Hepatocyte (in vitro differentiated cells): ENCODE data around the gene WNK1. TPM values are rescaled to one million over a fixed set of nuclear protein-coding genes. Genes with fewer than 3 reads are reported as not detected.

Source experiments
- DNase-seq: peaks from one replicate; pipeline ENCODE4 v3.0.0-alpha.2; 2016; ENCODE audit warnings: low spot score
- H2AFZ ChIP-seq: fragments of 200-600 bp; sonication (generic); 2 replicates; pipeline ENCODE4 v1.6.0; 2016; ENCODE audit warnings: antibody characterized with exemption, mild to moderate bottlenecking
- H3K27ac ChIP-seq: fragments of 200-600 bp; sonication (generic); 2 replicates; pipeline ENCODE4 v1.5.1; 2016; ENCODE audit warnings: mild to moderate bottlenecking
- H3K27me3 ChIP-seq: fragments of 200-600 bp; sonication (generic); 2 replicates; pipeline ENCODE4 v1.6.1; 2016
- H3K36me3 ChIP-seq: fragments of 200-600 bp; sonication (generic); replicated peaks from 2 replicates; pipeline ENCODE4 v1.5.1; 2016; ENCODE audit warnings: low read depth; ENCODE audit not compliant: insufficient read depth
- H3K4me1 ChIP-seq: fragments of 200-600 bp; sonication (generic); 2 replicates; pipeline ENCODE4 v1.5.1; 2016; ENCODE audit warnings: mild to moderate bottlenecking, moderate library complexity; ENCODE audit not compliant: insufficient read depth
- H3K4me2 ChIP-seq: fragments of 200-600 bp; sonication (generic); 2 replicates; pipeline ENCODE4 v1.6.0; 2016
- H3K4me3 ChIP-seq: fragments of 200-600 bp; sonication (generic); 2 replicates; pipeline ENCODE4 v1.5.1; 2016; ENCODE audit warnings: mild to moderate bottlenecking
- H3K79me2 ChIP-seq: fragments of 200-600 bp; sonication (generic); 2 replicates; pipeline ENCODE4 v1.6.0; 2017; ENCODE audit warnings: mild to moderate bottlenecking
- H3K9me2 ChIP-seq: fragments of 200-600 bp; sonication (generic); replicated peaks from 2 replicates; pipeline ENCODE4 v1.6.0; 2017; ENCODE audit warnings: mild to moderate bottlenecking; ENCODE audit not compliant: insufficient read depth
- H3K9me3 ChIP-seq: fragments of 200-600 bp; sonication (generic); 2 replicates; pipeline ENCODE4 v1.5.1; 2016; ENCODE audit warnings: low read depth, mild to moderate bottlenecking
- H4K20me1 ChIP-seq: fragments of 200-600 bp; sonication (generic); 2 replicates; pipeline ENCODE4 v1.6.0; 2016; ENCODE audit warnings: mild to moderate bottlenecking; ENCODE audit not compliant: insufficient read depth, poor library complexity, severe bottlenecking
- CTCF ChIP-seq: fragments of 200-600 bp; sonication (generic); IDR thresholded peaks from 2 replicates; pipeline ENCODE4 v1.5.1; 2016; ENCODE audit warnings: antibody characterized with exemption, mild to moderate bottlenecking; ENCODE audit not compliant: poor library complexity
- EZH2 ChIP-seq: fragments of 200-600 bp; sonication (generic); IDR thresholded peaks from 2 replicates; pipeline ENCODE4 v1.6.1; 2016; ENCODE audit warnings: antibody characterized with exemption, mild to moderate bottlenecking, borderline replicate concordance
- EZH2phosphoT487 ChIP-seq: fragments of 200-600 bp; sonication (generic); IDR thresholded peaks from one replicate; pipeline ENCODE4 v1.6.1; 2018; ENCODE audit warnings: antibody characterized with exemption, mild to moderate bottlenecking, low read depth, moderate library complexity; ENCODE audit not compliant: unreplicated experiment, severe bottlenecking
- WGBS: methylation state at CpG from one replicate; pipeline ENCODE4 v1.1.6; 2016; ENCODE audit warnings: low lambda C conversion rate; ENCODE audit errors: missing lambda C conversion rate; 5-methylcytosine and 5-hydroxymethylcytosine counted together
- polyA plus RNA-seq: library from polyadenylated mRNA; unstranded; fragments of >200 nt; fragmentation: Nextera tagmentation; extraction: Ambion mirVana; gene quantifications from 2 replicates; pipeline ENCODE4 v1.2.1, GENCODE V29; 2016
- total RNA-seq: library from RNA; depleted of rRNA; stranded (reverse); fragments of >200 nt; gene quantifications from 2 replicates; pipeline ENCODE4 v1.2.3, GENCODE V29; 2014

Gene WNK1
- total and polyA plus RNA-seq, 2 experiments from 2014 or later, result 58.5 to 62.6 TPM

- DNase-seq, result no peak
- Histone ChIP-seq H4K20me1 (peaks cover 40% of the 10 kb centered on the region), H2AFZ (no peak overlapping the region), H3K27me3 (no peaks in the 10 kb centered on the region), H3K36me3 (no peaks in the 10 kb centered on the region), H3K27ac (no peak overlapping the region), H3K79me2 (peaks cover 93% of the 10 kb centered on the region), H3K9me2 (no peaks in the 10 kb centered on the region), H3K9me3 (no peaks in the 10 kb centered on the region), H3K4me3 (no peak overlapping the region), H3K4me1 (peaks cover 15% of the 10 kb centered on the region), H3K4me2 (no peak overlapping the region)
- TF ChIP-seq EZH2 (no peak), CTCF (no peak), EZH2phosphoT487 (no peak)
- 62% methylated on average over 3 of the region's 3 CpGs for WGBS
These were observed 50.1 kb downstream of the WNK1 start for GRCh38 chr12:802242-803120.

- H3K27ac ChIP-seq, result peak overlapping the region; percentile 81
- TF ChIP-seq CTCF (no peak), EZH2 (no peak), EZH2phosphoT487 (no peak)
- H2AFZ ChIP-seq, result no peak overlapping the region
- peaks cover 33% of the 10 kb centered on the region for H4K20me1 ChIP-seq
- DNase-seq, result no peak
- no peaks in the 10 kb centered on the region for H3K9me2 ChIP-seq
- peaks cover 15% of the 10 kb centered on the region for H3K4me1 ChIP-seq
- 85% methylated on average over 3 of the region's 3 CpGs for WGBS
- peaks cover 90% of the 10 kb centered on the region for H3K79me2 ChIP-seq
- no peak overlapping the region for H3K4me3 ChIP-seq
- no peaks in the 10 kb centered on the region for H3K36me3 ChIP-seq
- no peak overlapping the region for H3K4me2 ChIP-seq
- H3K27me3 ChIP-seq, result no peaks in the 10 kb centered on the region
- H3K9me3 ChIP-seq, result no peaks in the 10 kb centered on the region
These were observed 52.7 kb downstream of the WNK1 start for GRCh38 chr12:805022-805632.

- Histone ChIP-seq H3K27ac (peak overlapping the region; percentile 81), H2AFZ (no peak overlapping the region), H3K4me1 (peaks cover 15% of the 10 kb centered on the region), H3K36me3 (no peaks in the 10 kb centered on the region), H3K9me3 (no peaks in the 10 kb centered on the region), H3K4me3 (no peak overlapping the region), H4K20me1 (peaks cover 34% of the 10 kb centered on the region), H3K27me3 (no peaks in the 10 kb centered on the region), H3K4me2 (peak overlapping the region; percentile 18), H3K79me2 (peaks cover 90% of the 10 kb centered on the region), H3K9me2 (no peaks in the 10 kb centered on the region)
- TF ChIP-seq CTCF (no peak), EZH2 (no peak), EZH2phosphoT487 (no peak)
- 49% methylated on average over 3 of the region's 3 CpGs for WGBS
- DNase-seq, result peak; percentile 36
These were observed 53.9 kb downstream of the WNK1 start for GRCh38 chr12:806200-806791.
